DOHH2 (cell line): ENCODE data around the gene SPIN3.
A peak's percentile ranks its signal among the peaks of the same experiment; 100 is the strongest.

Experiments used
- H3F3A ChIP-seq: fragments of 200-600 bp; sonication (generic), shearing (Covaris generic); 2 replicates; pipeline ENCODE4 v1.6.0; 2016; ENCODE audit warnings: antibody characterized with exemption, mild to moderate bottlenecking; ENCODE audit not compliant: control insufficient read depth, insufficient read depth
- H3K27ac ChIP-seq: fragments of 200-600 bp; sonication (generic); 2 replicates; pipeline ENCODE4 v1.5.1; 2014; ENCODE audit warnings: low read depth, mild to moderate bottlenecking, low read length, moderate library complexity
- H3K27me3 ChIP-seq: fragments of 200-600 bp; sonication (generic); 2 replicates; pipeline ENCODE4 v1.6.1; 2014; ENCODE audit warnings: mild to moderate bottlenecking, low read length, mixed read lengths; ENCODE audit not compliant: control insufficient read depth
- H3K36me3 ChIP-seq: fragments of 200-600 bp; sonication (generic); 2 replicates; pipeline ENCODE4 v1.6.1; 2014; ENCODE audit warnings: mild to moderate bottlenecking, low read length, moderate library complexity, mixed read lengths; ENCODE audit not compliant: control insufficient read depth
- H3K4me1 ChIP-seq: fragments of 200-600 bp; sonication (generic); 2 replicates; pipeline ENCODE4 v1.6.1; 2014; ENCODE audit warnings: mild to moderate bottlenecking, low read length, mixed read lengths; ENCODE audit not compliant: control insufficient read depth
- H3K4me2 ChIP-seq: fragments of 200-600 bp; sonication (generic); 2 replicates; pipeline ENCODE4 v1.6.0; 2014; ENCODE audit warnings: mild to moderate bottlenecking, low read length, moderate library complexity
- H3K4me3 ChIP-seq: fragments of 200-600 bp; sonication (generic); 2 replicates; pipeline ENCODE4 v1.5.1; 2014; ENCODE audit warnings: mild to moderate bottlenecking, low read length, mixed read lengths
- H3K79me2 ChIP-seq: fragments of 200-600 bp; sonication (generic); 2 replicates; pipeline ENCODE4 v1.6.1; 2014; ENCODE audit warnings: mild to moderate bottlenecking, low read length, mixed read lengths; ENCODE audit not compliant: control insufficient read depth
- H3K9me2 ChIP-seq: fragments of 200-600 bp; sonication (generic); replicated peaks from 2 replicates; pipeline ENCODE4 v1.6.1; 2014; ENCODE audit warnings: mild to moderate bottlenecking, low read length, mixed read lengths; ENCODE audit not compliant: control insufficient read depth
- H3K9me3 ChIP-seq: fragments of 200-600 bp; sonication (generic); 2 replicates; pipeline ENCODE4 v1.6.1; 2014; ENCODE audit warnings: antibody characterized with exemption, low read length, mixed read lengths; ENCODE audit not compliant: control insufficient read depth, insufficient read depth
- H4K20me1 ChIP-seq: fragments of 200-600 bp; sonication (generic); 2 replicates; pipeline ENCODE4 v1.6.0; 2014; ENCODE audit warnings: low read depth, mild to moderate bottlenecking, antibody characterized with exemption, low read length, moderate library complexity; ENCODE audit not compliant: control insufficient read depth, insufficient read depth
- EZH2phosphoT487 ChIP-seq: fragments of 200-600 bp; sonication (generic); IDR thresholded peaks from 2 replicates; pipeline ENCODE4 v1.6.1; 2017; ENCODE audit warnings: borderline replicate concordance, mild to moderate bottlenecking, antibody characterized with exemption, low read length, moderate library complexity, mixed read lengths
- TF ChIP-seq, protein P1 (sequence below): fragments of 200-600 bp; sonication (generic); IDR thresholded peaks from one replicate; pipeline ENCODE4 v1.5.1; 2014; ENCODE audit warnings: antibody characterized with exemption, mild to moderate bottlenecking, low read depth, low read length; ENCODE audit not compliant: poor library complexity, severe bottlenecking

SPIN3 gene

DNA sequence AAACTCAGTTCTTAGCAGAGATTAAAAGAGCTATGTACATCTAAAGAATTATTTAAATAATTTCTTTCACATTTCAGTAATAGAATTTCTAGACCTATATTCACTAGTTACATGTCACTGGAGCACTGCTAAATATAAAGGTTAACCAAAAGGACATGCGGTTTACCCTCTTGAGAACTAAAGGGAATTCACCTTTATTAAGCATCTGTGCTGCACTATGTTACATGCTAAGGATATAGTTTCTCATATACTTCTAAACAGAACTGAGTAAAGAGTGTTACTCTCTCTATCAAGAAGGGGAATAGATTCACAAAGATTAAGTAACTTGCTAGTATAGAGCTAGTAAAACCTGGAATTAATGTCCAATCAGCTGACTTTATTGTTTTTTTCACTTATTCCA, 7.6 kb downstream of the SPIN3 start:
- Histone ChIP-seq H3K27ac (no peak overlapping the region), H3K27me3 (no peaks in the 10 kb centered on the region), H3K9me3 (no peaks in the 10 kb centered on the region), H4K20me1 (no peaks in the 10 kb centered on the region), H3F3A (no peaks in the 10 kb centered on the region), H3K4me3 (no peak overlapping the region), H3K4me2 (no peak overlapping the region), H3K79me2 (no peaks in the 10 kb centered on the region), H3K9me2 (no peaks in the 10 kb centered on the region), H3K4me1 (no peaks in the 10 kb centered on the region), H3K36me3 (no peaks in the 10 kb centered on the region)
- no peak for TF ChIP-seq EZH2phosphoT487
- TF ChIP-seq, protein P1, sequence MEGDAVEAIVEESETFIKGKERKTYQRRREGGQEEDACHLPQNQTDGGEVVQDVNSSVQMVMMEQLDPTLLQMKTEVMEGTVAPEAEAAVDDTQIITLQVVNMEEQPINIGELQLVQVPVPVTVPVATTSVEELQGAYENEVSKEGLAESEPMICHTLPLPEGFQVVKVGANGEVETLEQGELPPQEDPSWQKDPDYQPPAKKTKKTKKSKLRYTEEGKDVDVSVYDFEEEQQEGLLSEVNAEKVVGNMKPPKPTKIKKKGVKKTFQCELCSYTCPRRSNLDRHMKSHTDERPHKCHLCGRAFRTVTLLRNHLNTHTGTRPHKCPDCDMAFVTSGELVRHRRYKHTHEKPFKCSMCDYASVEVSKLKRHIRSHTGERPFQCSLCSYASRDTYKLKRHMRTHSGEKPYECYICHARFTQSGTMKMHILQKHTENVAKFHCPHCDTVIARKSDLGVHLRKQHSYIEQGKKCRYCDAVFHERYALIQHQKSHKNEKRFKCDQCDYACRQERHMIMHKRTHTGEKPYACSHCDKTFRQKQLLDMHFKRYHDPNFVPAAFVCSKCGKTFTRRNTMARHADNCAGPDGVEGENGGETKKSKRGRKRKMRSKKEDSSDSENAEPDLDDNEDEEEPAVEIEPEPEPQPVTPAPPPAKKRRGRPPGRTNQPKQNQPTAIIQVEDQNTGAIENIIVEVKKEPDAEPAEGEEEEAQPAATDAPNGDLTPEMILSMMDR, result no peak

DNA sequence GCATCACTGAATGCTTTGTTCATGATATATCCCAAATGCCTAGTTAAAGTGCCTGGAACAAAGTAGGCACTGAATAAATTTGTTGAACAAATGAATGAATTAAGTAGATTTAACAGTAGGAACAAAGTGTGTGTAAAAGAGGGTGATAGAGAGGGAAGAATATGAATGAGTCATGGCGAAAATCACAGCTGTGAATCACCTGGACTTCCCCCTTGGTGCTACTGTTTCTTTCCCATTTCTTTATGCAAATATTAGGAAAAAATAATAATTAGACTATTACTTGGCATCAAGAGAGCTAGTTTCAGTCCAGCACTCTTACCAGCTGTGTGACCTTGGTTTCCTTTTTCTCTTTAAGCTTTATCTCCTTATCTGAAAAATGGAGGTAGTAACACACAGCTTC, 9.2 kb downstream of the SPIN3 start:
- TF ChIP-seq, protein P1, result no peak
- no peak for TF ChIP-seq EZH2phosphoT487
- H3K27me3 ChIP-seq, result no peaks in the 10 kb centered on the region

DNA sequence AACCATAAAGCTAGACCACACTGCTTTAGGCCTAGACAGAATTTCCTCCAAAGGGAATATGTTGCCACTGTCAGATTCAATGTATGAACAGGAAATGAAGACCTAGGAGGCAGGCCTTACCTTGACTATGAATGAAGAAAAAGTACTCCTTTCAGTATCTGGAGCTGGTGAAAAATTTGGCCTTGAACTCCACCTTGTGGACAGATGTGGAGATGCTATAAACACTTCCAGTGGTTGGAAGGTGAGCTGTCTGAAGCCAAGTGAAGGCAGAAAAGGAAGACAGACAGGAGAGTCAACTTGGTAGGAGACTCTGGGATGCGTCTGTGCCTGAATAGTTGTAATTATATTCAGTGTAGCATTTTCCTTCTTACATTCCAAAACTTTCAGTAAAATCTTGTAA, 17.2 kb downstream of the SPIN3 start:
- Histone ChIP-seq H3K27ac (no peak overlapping the region), H3F3A (no peaks in the 10 kb centered on the region), H3K4me2 (no peak overlapping the region), H3K4me1 (no peaks in the 10 kb centered on the region), H3K4me3 (no peak overlapping the region), H3K36me3 (no peaks in the 10 kb centered on the region), H4K20me1 (no peaks in the 10 kb centered on the region), H3K9me2 (no peaks in the 10 kb centered on the region), H3K79me2 (no peaks in the 10 kb centered on the region), H3K27me3 (no peaks in the 10 kb centered on the region), H3K9me3 (no peaks in the 10 kb centered on the region)
- no peak for TF ChIP-seq EZH2phosphoT487
- TF ChIP-seq, protein P1, result peak; percentile 52

More for the DNA sequence above, 9.2 kb downstream of the SPIN3 start:
- H3K4me3 ChIP-seq, result no peak overlapping the region
- H4K20me1 ChIP-seq, result no peaks in the 10 kb centered on the region
- H3K27ac ChIP-seq, result no peak overlapping the region
- no peaks in the 10 kb centered on the region for H3F3A ChIP-seq
- no peaks in the 10 kb centered on the region for H3K9me3 ChIP-seq
- no peak overlapping the region for H3K4me2 ChIP-seq
- no peaks in the 10 kb centered on the region for H3K4me1 ChIP-seq
- H3K79me2 ChIP-seq, result no peaks in the 10 kb centered on the region
- no peaks in the 10 kb centered on the region for H3K36me3 ChIP-seq
- no peaks in the 10 kb centered on the region for H3K9me2 ChIP-seq

DNA sequence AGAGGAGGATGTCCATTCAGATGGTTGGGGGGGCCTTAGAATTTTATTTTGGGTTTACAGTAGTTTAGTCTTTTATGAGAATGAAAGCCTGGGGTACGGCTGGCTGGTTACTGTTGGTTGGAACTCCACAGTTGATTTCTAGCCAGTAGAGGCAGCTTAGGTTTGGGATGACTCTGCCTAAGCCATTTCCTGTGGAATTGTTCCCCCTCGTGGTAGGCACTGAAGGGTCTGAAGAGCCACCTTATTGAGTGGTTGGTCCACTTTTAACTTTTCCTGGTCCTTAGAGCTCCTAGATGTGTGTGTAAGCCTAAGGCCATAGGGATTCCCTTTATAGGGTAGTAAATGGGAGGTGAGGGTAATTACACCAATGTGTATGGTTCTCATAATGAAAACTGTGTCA, 19.7 kb downstream of the SPIN3 start:
- no peaks in the 10 kb centered on the region for H3K9me2 ChIP-seq

More for the DNA sequence above, 19.7 kb downstream of the SPIN3 start:
- Histone ChIP-seq H3K4me1 (no peaks in the 10 kb centered on the region), H3K79me2 (no peaks in the 10 kb centered on the region), H3F3A (no peaks in the 10 kb centered on the region), H3K36me3 (no peaks in the 10 kb centered on the region), H3K27me3 (no peaks in the 10 kb centered on the region), H3K27ac (no peak overlapping the region), H3K4me2 (no peak overlapping the region), H3K9me3 (no peaks in the 10 kb centered on the region), H3K4me3 (no peak overlapping the region), H4K20me1 (no peaks in the 10 kb centered on the region)
- TF ChIP-seq, protein P1, result no peak
- no peak for TF ChIP-seq EZH2phosphoT487
